Retinal pigment epithelial cell (primary cell): ENCODE results near the gene ITPK1.

ENCODE experiments used
- DNase-seq: peaks from one replicate; pipeline ENCODE4 v3.0.0-alpha.2; 2010; ENCODE audit warnings: low read depth
- H3K4me3 ChIP-seq: 2 replicates; pipeline ENCODE4 v1.5.1; 2011; ENCODE audit warnings: mild to moderate bottlenecking, low read length, control low read depth, moderate library complexity
- CTCF ChIP-seq: conservative IDR thresholded peaks from 2 replicates; pipeline ENCODE4 v1.5.1; 2011; ENCODE audit warnings: low read depth, low read length, control low read depth, inconsistent platforms

ITPK1 gene

GRCh38 chr14:93019970-93020369 is 95.8 kb downstream of the ITPK1 start:
- no peak for TF ChIP-seq CTCF
- no peak overlapping the region for H3K4me3 ChIP-seq
- no peak for DNase-seq

GRCh38 chr14:93019367-93019843 is 96.3 kb downstream of the ITPK1 start:
- no peak overlapping the region for H3K4me3 ChIP-seq
- no peak for TF ChIP-seq CTCF
- DNase-seq = no peak

GRCh38 chr14:93018366-93018765 is 97.4 kb downstream of the ITPK1 start:
- DNase-seq = no peak

GRCh38 chr14:93017898-93018297 is 97.8 kb downstream of the ITPK1 start:
- TF ChIP-seq CTCF = no peak
- no peak overlapping the region for H3K4me3 ChIP-seq
- DNase-seq = no peak

More at GRCh38 chr14:93018366-93018765, 97.4 kb downstream of the ITPK1 start:
- TF ChIP-seq CTCF = no peak
- no peak overlapping the region for H3K4me3 ChIP-seq

- DNase-seq = no peak
- no peak overlapping the region for H3K4me3 ChIP-seq
- no peak for TF ChIP-seq CTCF
Measured at GRCh38 chr14:93017301-93017797, 98.4 kb downstream of the ITPK1 start.

GRCh38 chr14:93016275-93016845 is 99.4 kb downstream of the ITPK1 start:
- no peak for TF ChIP-seq CTCF

GRCh38 chr14:93015505-93015904 is 100.2 kb downstream of the ITPK1 start:
- DNase-seq = no peak
- H3K4me3 ChIP-seq = no peak overlapping the region
- TF ChIP-seq CTCF = no peak

More at GRCh38 chr14:93016275-93016845, 99.4 kb downstream of the ITPK1 start:
- no peak overlapping the region for H3K4me3 ChIP-seq
- DNase-seq = no peak
